Measurements from ENCODE around the gene CATSPERD. TPM values are rescaled to one million over a fixed set of nuclear protein-coding genes. Genes with fewer than 3 reads are reported as not detected.

Gene CATSPERD
- total RNA-seq, 1 experiment from 2014 or later = not detected

- no peak for DNase-seq (ENCODE audit: extremely low read depth, low read depth)
These were observed 64.2 kb downstream of the CATSPERD start, which contains the start of gene PRR22 for GRCh38 chr19:5784581-5785147. Gene PRR22 (minus strand): TSS chr19:5784746. CDS start chr19:5784660, 86 bp downstream.

GRCh38 chr19:5785423-5785822 is 65.0 kb downstream of the CATSPERD start:
- no peak for DNase-seq (ENCODE audit: extremely low read depth, low read depth)

GRCh38 chr19:5786593-5787408 is 66.4 kb downstream of the CATSPERD start:
- DNase-seq (ENCODE audit: extremely low read depth, low read depth) = no peak

GRCh38 chr19:5787409-5788182 is 67.2 kb downstream of the CATSPERD start:
- no peak for DNase-seq (ENCODE audit: extremely low read depth, low read depth)

GRCh38 chr19:5788422-5788821 is 68.0 kb downstream of the CATSPERD start:
- DNase-seq (ENCODE audit: extremely low read depth, low read depth) = no peak

- DNase-seq (ENCODE audit: extremely low read depth, low read depth) = no peak
These were observed 68.9 kb downstream of the CATSPERD start for GRCh38 chr19:5789351-5789761.

- DNase-seq (ENCODE audit: extremely low read depth, low read depth) = no peak
These were observed 69.6 kb downstream of the CATSPERD start for GRCh38 chr19:5789886-5790558.

- peak; percentile 93 for DNase-seq (ENCODE audit: extremely low read depth, low read depth)
These were observed 70.4 kb downstream of the CATSPERD start, which contains the start of gene DUS3L for GRCh38 chr19:5790559-5791520. Gene DUS3L (minus strand): TSS chr19:5791163. CDS start chr19:5791141, 22 bp downstream.

- DNase-seq (ENCODE audit: extremely low read depth, low read depth) = no peak
These were observed 71.8 kb downstream of the CATSPERD start for GRCh38 chr19:5792224-5792623.

- no peak for DNase-seq (ENCODE audit: extremely low read depth, low read depth)
These were observed 72.8 kb downstream of the CATSPERD start for GRCh38 chr19:5793188-5793587.

- no peak for DNase-seq (ENCODE audit: extremely low read depth, low read depth)
These were observed 75.0 kb downstream of the CATSPERD start for GRCh38 chr19:5795382-5795919.

GRCh38 chr19:5798244-5798643 is 77.8 kb downstream of the CATSPERD start:
- no peak for DNase-seq (ENCODE audit: extremely low read depth, low read depth)

- DNase-seq (ENCODE audit: extremely low read depth, low read depth) = no peak
These were observed 79.1 kb downstream of the CATSPERD start for GRCh38 chr19:5799247-5800241.

- DNase-seq (ENCODE audit: extremely low read depth, low read depth) = no peak
These were observed 80.2 kb downstream of the CATSPERD start for GRCh38 chr19:5800361-5801270.

- DNase-seq (ENCODE audit: extremely low read depth, low read depth) = no peak
These were observed 81.6 kb downstream of the CATSPERD start for GRCh38 chr19:5801796-5802619.

GRCh38 chr19:5803441-5803751 is 83.0 kb downstream of the CATSPERD start:
- no peak for DNase-seq (ENCODE audit: extremely low read depth, low read depth)

Measured in NCI-H460 (cell line).